HG03135 (cell line): ENCODE data around the gene ANKS1B.

ENCODE experiments used
- ATAC-seq: cut with Tn5 transposase; IDR thresholded peaks from one replicate; pipeline ENCODE4 v1.9.1; 2021; ENCODE audit warnings: mild to moderate bottlenecking, moderate library complexity; ENCODE audit not compliant: unreplicated experiment

The ANKS1B gene

DNA sequence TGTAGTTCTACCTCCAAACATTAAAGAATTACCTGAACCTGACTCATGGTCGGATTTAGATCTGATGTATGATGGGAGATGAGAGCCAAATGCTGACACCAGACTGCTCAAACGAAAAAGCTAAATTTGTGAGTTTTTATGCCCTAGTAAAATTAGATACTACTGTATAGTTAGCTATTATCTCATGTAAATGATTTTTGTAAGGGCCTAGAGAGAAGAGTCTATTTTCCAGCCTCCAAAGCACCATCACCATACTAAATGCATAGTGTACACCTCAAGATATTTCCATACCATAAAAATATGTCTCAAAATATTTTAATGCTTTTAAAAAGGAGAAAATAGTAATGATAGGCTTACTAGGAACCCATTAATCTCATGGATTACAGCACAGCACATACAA, 18.3 kb downstream of the ANKS1B start:
- ATAC-seq = no peak

- ATAC-seq = no peak
Observed at GRCh38 chr12:99960311-99960710, 24.4 kb downstream of the ANKS1B start.

GRCh38 chr12:99959549-99960170, 25.1 kb downstream of the ANKS1B start:
- ATAC-seq = no peak

DNA sequence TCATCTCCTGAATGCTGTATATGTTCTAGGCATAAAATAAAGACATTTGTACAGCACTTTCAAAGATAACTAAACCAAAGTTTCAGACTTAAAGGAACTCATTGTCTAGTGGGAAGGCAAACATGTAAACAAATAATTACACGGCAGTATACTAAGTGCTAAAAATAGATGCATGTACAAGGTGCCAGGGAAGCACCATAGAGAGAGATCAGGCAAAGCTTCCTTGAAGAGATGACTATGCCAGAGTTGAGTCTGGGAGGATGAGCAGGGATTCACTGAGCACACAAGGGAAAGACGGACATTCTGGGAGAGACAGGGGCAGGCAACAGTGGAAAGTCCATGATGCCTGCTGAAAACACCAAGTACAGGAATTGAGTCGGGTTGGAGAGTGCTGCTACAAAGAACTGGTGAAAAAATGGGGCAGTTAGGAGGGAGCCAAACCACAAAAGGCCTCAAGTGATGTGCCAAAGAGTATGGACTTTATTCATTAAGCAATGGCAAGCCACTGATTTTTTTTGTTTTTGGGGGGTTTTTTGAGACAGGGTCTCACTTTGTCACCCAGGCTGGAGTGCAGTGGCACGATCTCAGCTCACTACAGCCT, 26.8 kb downstream of the ANKS1B start:
- no peak for ATAC-seq

DNA sequence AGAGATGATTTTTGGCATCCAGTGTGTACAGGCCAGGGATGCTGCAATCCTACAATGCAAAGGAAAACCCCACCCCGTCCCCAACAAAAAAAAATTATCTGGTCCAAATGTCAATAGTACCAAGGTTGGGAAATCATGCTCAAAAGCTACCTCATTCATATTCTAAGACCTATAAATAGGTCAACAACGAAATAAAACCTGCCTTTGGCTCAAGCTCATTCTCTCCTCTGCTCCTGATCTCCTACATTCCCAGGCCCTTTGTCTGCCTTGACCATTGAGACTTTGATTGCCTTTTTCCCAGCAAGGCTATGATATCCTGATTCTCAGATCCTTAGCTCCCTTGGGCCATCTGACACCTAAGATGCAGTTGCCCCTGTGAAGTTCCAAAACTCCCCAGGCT, 30.0 kb downstream of the ANKS1B start:
- no peak for ATAC-seq

DNA sequence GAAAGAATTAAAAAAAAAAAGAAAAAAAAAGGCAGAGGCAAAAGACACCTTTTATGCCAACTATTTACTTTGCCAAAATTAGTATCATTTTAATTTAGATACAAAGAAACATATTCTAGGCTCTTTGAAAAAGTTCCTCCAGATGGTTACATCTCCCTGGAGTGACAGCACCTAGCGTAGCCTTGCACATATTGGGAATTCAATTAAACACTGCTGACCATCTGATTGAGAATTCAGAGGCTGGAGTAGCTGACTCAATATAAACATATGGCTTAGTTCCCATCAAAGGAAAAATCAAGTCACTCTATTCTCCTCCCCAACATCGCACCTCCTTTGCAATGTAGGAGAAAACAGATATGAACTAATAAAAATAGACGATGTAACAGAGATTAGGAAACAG, 36.4 kb downstream of the ANKS1B start:
- no peak for ATAC-seq

GRCh38 chr12:99946131-99946530, 38.6 kb downstream of the ANKS1B start:
- ATAC-seq = no peak

DNA sequence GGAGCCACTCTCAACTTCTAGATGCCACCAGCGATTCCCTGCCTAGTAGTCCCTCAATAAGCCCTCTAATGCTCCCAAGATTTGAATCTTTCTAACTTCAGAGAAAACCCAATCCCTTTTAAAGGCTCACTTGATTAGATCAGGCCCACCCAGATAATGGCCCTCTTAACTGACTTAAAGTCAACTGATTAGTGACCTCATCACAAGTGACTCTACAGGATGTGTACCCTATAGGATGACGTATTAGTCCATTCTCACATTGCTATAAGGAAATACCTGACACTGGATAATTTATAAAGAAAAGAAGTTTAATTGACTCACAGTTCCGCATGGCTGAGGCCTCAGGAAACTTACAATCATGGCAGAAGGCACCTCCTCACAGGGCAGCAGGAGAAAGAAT, 49.1 kb downstream of the ANKS1B start:
- ATAC-seq = no peak

GRCh38 chr12:99926511-99927169, 58.1 kb downstream of the ANKS1B start:
- ATAC-seq = no peak

GRCh38 chr12:99920353-99920960, 64.3 kb downstream of the ANKS1B start:
- no peak for ATAC-seq

DNA sequence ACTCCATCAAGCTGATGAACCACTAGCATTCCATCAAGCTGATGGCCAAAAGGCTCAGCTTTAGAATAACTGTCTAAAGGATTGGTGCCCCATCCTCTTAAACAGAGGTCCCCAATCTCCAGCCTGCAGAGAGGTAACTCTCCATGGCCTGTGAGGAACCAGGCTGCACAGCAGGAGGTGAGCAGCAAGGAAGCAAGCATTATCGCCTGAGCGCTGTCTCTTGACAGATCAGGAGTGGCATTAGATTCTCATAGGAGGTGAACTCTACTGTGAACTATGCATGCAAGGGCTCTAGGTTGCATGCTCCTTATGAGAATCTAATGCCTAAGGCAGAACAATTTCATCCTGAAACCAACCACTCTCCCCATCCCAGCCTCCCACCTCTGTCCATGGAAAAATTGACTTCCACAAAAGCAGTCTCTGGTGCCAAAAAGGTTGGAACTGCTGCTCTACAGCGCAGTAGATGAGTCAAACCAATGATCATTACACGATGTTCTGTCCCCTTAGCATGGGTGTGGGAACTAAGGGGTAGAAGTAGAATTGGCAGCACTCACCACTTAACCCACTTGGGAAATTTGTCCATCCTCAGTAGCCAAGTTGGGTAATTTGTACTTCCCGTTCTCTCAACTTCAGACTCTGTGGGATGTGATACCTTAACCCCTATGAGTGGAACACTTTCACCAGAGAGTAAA, 66.9 kb downstream of the ANKS1B start:
- no peak for ATAC-seq

- no peak for ATAC-seq
Observed at GRCh38 chr12:99916555-99916954, 68.2 kb downstream of the ANKS1B start.

DNA sequence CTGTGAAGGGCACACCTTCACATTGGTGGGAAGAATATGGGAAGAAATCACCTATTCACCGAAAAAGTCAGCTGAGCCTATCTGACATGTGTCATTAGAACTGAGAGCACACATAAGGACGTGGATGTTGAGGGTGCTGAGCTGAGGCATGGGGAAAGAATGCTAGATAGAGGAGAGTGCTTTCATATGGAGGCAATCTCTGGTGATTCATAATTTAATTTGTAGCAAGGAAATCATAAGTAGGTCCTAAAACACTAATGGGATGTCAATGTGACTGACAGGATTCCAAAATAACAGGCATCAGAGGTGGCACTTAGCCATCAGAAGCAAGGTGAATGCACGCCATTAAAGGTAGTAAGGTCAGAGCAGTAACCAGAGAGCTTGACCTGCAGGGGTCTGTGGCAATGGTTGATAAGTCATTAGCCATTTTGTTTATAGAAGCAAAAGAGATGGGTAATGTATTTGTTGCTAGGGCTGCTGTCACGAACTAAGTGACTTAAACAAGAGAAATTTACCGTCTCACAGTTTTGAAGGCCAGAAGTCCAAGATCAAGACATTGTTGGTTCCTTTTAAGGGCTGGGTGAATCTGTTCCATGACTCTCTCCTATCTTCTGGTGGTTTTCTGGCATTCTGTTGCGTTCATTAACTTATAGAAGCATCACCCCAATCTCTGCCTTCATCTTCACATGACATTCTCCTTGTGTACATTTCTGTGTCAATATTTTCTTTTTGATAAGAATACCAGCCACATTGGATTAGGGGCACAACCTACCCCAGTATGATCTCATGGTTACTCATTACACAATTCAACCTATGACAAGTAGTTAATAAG, 69.3 kb downstream of the ANKS1B start:
- no peak for ATAC-seq

DNA sequence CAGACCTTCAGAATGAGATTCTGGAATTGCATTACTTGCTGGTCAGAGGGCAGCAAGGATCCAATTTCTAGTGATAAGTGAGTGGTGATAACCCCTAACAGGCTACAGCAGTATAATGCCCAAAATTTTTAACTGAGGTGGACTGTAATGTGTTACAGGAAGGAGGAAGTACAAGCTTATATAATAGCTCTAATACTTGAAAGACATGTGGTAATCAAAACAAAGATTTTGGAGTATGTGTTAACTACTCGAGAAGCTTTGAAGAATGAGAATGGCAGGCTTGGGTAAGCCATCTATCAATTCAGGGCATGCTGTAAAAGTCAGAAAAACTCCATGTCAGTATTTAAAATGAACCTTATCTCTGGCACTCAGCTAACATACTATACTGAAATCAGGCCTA, 70.5 kb downstream of the ANKS1B start:
- ATAC-seq = no peak

DNA sequence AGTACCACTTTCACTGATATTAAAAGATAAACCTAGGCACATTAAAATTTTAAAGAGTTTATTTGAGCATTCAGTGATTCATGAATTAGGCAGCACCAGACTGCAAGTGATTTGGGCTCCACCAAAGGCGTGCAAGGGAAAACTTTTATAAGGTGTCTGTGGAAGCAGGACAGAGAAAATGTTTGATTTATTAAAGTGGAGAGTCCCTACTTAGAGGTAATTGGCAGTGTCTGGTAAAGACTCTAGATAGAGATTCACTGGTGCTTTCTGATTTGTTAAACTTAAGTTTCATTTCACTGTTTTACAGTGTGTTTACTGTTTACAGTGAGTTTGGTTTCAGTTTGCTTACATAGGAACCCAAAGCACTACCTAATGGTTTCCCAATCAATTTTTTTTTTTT, 72.8 kb downstream of the ANKS1B start:
- ATAC-seq = peak; percentile 93

GRCh38 chr12:99911081-99911480, 73.7 kb downstream of the ANKS1B start:
- ATAC-seq = no peak

DNA sequence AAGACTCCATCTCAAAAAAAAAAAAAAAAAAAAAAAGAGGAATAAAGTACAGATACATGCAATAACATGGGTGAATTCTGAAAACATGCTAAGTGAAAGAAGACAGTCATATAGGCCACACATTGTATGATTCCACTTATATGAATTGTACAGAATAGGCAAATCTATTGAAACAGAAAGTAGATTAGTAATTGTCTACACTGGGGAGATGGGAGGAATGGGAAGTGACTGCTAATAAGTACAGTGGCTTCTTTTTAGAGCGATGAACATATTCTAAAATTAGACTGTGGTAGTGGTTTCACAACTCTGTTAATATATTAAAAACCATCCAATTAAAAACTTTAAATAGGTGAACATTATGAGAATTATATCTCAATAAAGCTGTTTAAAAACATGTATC, 74.4 kb downstream of the ANKS1B start:
- peak; percentile 50 for ATAC-seq

DNA sequence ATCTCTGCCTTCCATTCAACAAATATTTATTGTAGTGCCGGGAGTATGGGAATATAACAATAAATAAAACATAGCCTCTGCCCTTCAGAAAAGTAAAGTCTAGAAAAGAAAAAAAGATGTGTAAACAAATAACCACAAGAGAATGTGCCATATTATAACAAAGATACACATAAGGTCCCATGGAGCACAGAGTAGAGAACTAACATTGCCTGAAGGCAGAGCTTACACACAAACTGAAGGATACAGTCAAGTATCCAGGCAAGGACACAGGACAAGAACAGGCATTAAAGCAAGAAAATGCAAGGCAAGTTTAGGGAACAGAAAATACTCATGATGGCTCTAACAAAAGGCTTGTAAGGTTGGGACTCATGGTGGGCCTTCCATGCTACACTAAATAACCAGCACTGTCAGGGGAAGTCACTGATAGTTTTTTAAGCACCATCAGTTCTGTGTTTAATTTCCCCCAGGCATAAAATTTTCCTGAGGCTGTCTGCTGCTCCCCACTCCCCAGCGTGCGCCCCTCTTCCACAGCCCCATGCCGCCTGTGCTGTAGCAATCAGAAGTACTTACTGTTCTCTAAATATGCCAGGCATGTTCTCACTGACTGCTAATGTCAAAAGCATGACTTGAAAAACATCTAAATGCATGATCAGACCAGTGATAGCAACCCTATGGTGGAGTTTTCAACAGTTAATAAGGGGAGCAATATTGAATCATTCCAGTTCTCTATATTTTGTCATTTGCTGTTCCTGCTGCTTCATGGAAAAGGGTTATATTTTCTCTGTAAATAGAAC, 77.8 kb downstream of the ANKS1B start:
- ATAC-seq = no peak

DNA sequence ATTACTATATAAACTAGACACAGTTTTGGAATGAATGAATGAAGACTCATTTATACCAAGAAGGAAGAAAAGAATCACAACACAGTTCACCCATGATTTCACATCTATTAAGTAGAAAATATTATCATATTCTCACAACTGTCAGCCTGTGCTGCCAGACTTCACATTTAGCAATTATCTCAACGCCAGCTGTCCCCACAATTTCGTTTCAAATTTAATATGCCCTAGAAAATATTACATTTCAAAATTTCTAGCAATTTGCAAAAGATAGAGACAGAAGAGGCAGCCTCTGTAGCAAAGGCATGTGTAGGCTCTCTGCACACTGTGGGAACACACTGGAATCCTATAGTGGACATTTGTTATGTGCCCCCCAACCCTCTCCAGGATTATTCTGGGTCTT, 83.6 kb downstream of the ANKS1B start:
- no peak for ATAC-seq

DNA sequence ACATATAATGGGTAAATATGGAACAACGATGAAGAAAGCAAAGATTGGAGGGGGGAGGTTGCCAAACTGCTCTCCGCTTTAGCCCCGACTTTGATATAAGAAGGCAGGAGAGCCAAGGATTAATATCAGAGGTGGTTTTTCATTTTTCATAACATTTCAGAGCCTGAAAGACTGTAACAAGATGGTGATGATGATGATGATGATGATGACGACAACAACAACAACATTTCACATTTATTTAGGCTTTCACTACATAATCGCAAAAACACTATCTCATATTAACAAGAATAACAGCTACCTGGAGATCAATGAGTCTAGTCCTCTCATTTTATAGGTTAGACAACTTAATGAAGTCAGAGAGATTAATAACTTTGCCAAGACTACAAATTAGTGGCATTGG, 86.1 kb downstream of the ANKS1B start:
- no peak for ATAC-seq
